Measurements from ENCODE around the gene LIPC.

GRCh38 chr15:58401276-58401675 lies 30.5 kb upstream of the LIPC start:
- TF ChIP-seq CTCF (conservative IDR thresholded peaks at IDR 0.05 in 1 of 2, IDR thresholded peaks at IDR 0.05 in 1 of 2; ENCODE audit: low read depth in 1 of 2, low read length in 2 of 2) (no peak), EZH2 (IDR thresholded peaks at IDR 0.05; ENCODE audit: low read length, missing control alignments) (no peak)
